ENCODE measurements around the gene FAM53B. TPM values are rescaled to one million over a fixed set of nuclear protein-coding genes. Genes with fewer than 3 reads are reported as not detected.

Gene FAM53B
- total RNA-seq, 1 donor = 13.4 TPM

DNA sequence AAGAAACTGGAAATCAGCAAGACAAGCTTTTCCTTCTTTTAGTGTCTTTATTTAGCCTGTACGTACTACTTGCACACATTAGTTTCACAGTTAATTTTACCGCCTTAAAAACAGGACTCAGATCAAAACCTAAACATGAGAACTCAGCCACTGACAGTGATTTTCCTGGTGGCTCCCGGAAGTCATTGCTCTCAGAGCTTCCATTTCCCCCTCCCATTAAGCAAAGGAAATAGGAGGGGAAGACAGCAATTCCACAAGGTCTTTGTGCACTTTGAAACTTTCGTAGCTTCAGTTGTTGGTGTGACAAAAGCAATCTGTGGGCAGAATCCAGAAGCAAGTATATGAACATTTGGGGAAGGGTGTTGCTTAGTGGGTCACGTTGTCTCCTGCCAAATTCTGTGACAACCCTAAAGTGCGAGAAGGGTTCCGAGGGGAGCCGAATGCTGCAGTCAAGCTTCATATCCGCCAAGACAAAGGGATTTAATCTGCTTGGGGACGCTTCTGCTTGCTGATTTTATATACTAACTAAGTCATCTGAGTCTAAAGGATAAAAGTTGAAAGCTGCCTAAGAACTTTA is 30.4 kb downstream of the FAM53B start:
- DNase-seq (ENCODE audit: low read depth) = no peak
- no peak overlapping the region for H3K4me3 ChIP-seq (ENCODE audit: low read depth, low read length)
- TF ChIP-seq, protein P1, sequence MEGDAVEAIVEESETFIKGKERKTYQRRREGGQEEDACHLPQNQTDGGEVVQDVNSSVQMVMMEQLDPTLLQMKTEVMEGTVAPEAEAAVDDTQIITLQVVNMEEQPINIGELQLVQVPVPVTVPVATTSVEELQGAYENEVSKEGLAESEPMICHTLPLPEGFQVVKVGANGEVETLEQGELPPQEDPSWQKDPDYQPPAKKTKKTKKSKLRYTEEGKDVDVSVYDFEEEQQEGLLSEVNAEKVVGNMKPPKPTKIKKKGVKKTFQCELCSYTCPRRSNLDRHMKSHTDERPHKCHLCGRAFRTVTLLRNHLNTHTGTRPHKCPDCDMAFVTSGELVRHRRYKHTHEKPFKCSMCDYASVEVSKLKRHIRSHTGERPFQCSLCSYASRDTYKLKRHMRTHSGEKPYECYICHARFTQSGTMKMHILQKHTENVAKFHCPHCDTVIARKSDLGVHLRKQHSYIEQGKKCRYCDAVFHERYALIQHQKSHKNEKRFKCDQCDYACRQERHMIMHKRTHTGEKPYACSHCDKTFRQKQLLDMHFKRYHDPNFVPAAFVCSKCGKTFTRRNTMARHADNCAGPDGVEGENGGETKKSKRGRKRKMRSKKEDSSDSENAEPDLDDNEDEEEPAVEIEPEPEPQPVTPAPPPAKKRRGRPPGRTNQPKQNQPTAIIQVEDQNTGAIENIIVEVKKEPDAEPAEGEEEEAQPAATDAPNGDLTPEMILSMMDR (IDR thresholded peaks at IDR 0.05; ENCODE audit: insufficient read depth, low read depth, low read length) = no peak

DNA sequence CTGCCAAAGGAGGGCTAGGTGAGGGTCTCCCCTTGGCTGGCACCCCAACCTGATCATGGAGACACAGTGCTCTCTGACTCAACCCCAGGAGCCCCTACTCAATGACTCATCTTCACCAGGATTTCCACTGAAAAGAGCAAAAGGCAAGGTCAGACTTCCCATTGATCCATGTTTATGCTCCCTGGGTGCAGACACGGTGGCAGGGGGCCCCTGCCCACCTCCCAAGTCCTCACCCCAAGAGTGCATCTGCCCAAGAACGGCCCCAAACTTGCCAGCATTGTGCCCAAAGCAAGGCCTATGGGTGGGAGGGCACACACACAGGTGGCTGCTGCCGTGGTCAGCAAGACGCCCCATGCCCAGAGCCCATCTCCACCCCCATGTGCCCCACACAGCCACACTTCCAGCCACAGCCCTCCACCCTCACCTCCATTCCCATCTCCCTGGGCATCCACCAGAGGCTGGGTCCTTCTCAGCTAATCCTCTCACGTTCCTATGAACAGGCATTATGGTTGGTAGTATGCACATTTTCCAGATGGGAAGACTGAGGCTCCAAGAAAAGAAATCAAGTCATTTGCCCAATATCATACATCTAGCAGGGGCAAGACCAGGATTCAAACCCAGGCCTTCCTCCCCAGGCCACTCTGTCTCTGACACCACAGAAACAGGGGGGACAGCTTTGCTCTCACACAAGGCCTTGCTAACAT is 31.3 kb downstream of the FAM53B start:
- no peak overlapping the region for H3K4me3 ChIP-seq (ENCODE audit: low read depth, low read length)
- no peak for DNase-seq (ENCODE audit: low read depth)
- TF ChIP-seq, protein P1 (IDR thresholded peaks at IDR 0.05; ENCODE audit: insufficient read depth, low read depth, low read length) = no peak

DNA sequence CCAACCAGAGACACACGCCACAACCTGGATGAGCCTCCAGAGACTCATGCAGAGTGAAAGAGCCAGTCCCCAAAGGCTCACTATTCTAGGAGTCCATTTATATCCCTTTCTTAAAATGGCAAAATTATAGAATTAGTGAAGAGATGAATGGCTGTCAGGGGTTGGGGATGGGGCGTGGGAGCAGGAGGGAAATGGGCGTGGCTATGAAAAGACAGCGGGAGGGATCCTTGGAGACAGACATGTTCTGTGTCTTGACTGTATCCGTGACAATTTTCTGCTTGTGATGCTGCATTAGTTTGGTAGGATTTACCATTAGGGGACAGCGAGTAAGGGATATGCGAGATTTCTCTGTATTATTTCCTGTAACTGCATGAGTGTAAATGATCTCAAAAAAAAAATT is 33.0 kb downstream of the FAM53B start:
- no peak overlapping the region for H3K4me3 ChIP-seq (ENCODE audit: low read depth, low read length)
- DNase-seq (ENCODE audit: low read depth) = no peak
- TF ChIP-seq, protein P1 (IDR thresholded peaks at IDR 0.05; ENCODE audit: insufficient read depth, low read depth, low read length) = no peak

DNA sequence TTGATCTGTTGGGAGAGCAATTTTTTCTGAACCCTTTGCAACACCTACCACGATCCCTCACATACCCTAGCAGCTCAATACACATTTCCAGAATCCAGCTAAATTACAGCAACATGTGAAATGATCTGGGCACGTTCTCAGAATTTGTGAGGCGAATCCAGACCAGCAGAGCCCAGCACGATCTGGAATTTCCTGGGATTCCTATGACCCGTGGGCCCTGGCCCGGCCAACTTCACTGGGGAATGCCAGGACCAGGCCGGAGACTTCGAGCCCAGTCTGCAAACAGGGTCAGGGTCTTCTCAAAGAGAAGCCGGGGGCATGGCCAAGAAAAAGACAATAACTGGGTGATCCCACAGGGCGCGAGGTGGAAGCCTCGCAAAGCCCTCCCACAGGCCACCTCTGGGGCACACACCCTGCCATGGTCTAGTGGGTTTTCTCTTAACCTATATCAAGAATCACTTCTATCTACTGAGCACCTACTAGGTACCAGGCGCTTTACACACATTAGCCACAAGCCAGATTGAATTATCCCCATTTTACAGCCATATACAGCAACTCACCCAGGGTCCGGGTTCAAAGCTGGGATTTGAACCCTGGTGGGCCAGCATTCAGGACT is 33.8 kb downstream of the FAM53B start:
- TF ChIP-seq, protein P1 (IDR thresholded peaks at IDR 0.05; ENCODE audit: insufficient read depth, low read depth, low read length) = no peak
- no peak overlapping the region for H3K4me3 ChIP-seq (ENCODE audit: low read depth, low read length)
- no peak for DNase-seq (ENCODE audit: low read depth)

DNA sequence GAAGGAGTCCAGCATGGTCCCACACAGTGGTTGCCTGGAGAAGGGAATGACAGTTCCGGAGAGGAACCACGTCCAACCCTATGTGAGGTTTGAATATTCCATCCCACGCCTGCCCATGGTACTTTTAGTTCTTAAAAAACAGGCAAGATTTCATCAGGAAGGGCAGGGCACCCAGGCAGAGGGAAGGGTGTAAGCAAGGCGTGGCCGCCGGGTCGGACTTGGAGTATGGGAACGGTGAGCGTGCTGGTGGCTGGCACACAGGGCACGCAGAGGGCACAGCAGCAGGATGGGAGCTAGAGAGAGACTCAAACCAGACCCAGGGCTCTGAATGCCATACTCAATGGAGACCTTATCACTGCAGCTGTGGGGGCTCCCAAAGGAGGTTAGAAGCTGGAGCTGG is 34.3 kb downstream of the FAM53B start:
- TF ChIP-seq, protein P1 (IDR thresholded peaks at IDR 0.05; ENCODE audit: insufficient read depth, low read depth, low read length) = no peak
- no peak overlapping the region for H3K4me3 ChIP-seq (ENCODE audit: low read depth, low read length)
- DNase-seq (ENCODE audit: low read depth) = no peak

DNA sequence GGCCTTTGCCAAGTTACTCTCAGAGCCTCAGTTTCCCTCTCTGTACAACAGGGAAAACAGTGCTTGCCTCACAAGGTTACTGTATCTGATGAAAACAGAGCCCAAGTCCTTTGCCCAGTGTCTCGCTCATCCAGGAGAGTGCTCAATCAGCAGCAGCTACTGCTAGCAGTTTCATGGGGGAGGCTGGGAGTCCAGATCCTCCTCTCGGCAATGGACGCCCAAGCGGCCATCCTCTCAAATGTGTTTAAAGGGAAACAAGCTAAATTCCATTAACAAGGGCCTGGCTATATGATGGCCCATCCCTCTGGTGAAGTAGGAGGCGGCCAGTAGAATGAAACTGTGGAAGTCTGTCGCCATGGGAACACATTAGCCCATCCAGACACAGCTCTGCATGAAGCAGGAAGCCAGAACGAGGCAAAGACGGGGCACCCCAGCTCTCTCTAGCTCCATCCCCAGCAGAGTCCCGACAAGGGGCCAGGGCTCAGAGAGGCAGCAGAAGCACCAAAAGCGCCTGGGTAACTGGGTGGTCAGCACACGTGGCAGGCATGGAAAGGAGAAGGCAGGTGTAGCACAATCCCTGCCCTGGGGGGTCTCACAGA is 35.2 kb downstream of the FAM53B start:
- TF ChIP-seq, protein P1 (IDR thresholded peaks at IDR 0.05; ENCODE audit: insufficient read depth, low read depth, low read length) = no peak
- DNase-seq (ENCODE audit: low read depth) = peak; percentile 39
- no peak overlapping the region for H3K4me3 ChIP-seq (ENCODE audit: low read depth, low read length)
